Fibroblast of skin of left biceps (primary cell): ENCODE measurements around the gene NCOA1.
"Not testable (repeated sequence)": the region's sequence is repeated elsewhere in the genome, so short reads cannot be mapped to it uniquely, and the experiment has no call there.

Source experiments
- DNase-seq, 2 experiments: peaks; one replicate each; pipeline ENCODE4 v3.0.0-alpha.2; 2013; ENCODE audit warnings: low read depth in 2 of 2

NCOA1 gene

DNA sequence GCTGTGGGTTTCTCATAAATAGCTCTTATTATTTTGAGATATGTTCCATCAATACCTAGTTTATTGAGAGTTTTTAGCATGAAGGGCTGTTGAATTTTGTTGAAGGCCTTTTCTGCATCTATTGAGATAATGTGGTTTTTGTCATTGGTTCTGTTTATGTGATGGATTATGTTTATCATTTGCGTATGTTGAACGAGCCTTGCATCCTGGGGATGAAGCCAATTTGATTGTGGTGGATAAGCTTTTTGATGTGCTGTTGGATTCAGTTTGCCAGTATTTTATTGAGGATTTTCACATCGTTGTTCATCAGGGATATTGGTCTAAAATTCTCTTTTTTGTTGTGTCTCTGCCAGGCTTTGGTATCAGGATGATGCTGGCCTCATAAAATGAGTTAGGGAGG lies 42.5 kb downstream of the NCOA1 start:
- DNase-seq = not testable (repeated sequence)

DNA sequence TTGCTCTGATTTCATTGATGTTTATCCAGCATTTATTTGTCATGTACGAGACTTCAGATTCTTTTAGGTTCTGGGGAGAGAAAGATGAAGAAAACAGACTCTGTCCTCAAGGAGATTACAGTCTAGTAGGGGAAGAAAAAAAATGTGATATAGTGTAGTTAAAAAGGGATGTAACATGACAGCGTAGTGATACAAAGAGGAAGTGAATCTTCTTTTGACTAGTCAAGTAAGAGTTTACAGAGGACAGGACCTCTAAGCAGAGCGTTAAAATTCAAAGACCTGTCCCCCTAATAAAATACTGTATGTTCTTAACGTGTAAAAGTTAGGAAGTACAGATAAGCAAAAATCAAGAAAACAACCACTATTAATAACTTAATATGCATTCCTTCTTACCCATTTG lies 47.7 kb downstream of the NCOA1 start:
- no peak for DNase-seq

DNA sequence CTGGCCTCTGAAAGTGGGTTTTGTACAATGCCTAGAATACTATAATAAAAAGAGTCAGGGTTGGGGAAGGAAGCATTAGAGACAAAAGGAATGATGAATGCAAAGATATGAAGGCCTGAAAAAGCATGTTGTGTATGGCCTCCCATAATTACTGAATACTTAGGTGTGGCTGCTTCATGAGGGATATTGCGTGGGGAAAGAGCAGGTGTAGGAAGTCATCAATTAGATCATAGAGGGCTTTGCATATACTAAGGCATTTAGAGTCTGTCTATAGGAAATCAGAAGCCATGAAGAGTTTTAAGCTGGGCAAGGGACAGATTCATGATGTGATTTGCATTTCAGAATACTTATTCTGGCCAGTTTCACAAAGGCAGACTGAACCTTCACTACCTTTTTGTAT lies 48.2 kb downstream of the NCOA1 start:
- DNase-seq = no peak

DNA sequence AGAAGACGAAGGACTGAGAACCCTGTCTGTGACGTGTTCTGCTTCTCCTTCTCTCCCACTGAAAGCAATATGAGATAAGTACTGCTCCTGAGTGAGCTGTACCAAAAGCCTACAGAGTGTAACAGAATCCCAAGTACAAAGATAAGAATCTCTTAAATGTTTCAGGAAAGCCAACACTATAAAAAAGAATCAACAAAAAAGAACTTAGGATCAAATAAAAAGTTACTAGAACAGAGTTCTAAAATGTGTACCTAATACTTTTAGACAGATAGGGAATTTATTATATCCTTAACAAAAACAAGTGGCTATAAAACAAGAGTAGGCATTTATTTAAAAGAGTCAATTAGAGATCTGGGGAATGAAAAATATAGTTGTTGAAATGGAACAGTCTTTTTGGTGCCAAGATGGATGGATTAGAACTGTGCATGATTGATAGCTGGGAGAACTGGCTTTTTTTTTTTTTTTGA lies 49.0 kb downstream of the NCOA1 start:
- DNase-seq = no peak

DNA sequence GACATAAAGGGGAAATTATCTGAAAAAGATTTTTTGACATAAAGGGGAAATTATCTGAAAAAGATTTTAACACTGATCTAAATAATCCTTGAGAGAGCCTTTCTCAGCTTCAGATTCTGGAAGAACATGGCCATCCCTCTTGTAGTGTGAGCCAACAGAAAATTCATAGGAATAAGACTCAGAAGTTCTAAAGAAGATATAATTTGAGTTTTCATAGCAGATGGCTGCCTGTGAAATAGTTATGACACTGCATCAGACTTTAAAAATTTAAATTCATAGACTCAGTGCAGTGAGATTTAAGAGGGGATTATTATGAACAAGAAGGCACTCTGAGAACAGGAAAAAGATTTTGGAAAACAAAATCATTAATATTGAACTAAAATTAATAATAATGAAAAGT lies 50.6 kb downstream of the NCOA1 start:
- DNase-seq = no peak

DNA sequence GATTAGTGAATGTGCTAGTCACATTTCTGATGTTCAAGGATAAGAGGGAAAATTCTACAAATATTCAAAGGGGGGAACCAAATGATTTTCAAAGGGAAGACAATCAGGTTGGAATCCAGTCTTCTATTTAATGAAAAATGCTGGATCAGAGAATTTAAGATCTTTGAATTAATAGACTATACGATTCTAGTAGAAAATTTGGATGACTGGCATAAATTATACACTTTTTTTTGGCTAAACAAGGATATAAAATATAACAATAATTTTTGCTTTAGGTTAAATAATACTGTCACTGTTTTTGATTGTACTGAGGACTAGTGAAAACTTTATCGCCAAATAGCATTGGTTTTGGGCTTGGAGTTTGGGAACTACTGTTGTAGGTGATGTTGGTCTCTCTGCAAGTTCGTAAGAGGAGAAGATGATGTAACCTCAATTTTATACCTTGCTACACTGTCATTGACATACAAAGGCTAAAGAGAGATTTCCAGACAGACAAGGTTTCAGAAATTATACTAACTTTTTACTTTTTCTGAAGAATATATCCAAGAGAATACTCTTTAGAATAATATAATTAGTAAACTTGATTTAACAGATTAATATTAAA lies 51.3 kb downstream of the NCOA1 start:
- no peak for DNase-seq

DNA sequence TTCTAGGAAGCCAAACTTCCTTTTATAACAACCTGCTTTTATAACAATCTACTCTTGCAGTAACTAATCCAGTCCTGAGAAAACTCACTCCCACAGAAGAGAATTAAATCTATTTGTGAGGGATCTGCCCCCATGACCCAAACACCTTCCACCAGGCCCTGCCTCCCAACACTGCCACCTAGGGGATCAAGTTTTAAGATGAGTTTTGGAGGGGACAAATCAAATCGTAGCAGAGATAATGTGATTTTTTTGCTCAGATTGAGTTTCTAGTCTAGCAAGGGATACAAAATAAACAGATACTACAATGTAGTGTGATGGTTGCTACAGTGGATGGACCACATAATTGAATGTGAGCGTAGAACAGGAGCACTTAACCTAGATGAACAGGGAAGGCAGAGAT lies 52.2 kb downstream of the NCOA1 start:
- no peak for DNase-seq

DNA sequence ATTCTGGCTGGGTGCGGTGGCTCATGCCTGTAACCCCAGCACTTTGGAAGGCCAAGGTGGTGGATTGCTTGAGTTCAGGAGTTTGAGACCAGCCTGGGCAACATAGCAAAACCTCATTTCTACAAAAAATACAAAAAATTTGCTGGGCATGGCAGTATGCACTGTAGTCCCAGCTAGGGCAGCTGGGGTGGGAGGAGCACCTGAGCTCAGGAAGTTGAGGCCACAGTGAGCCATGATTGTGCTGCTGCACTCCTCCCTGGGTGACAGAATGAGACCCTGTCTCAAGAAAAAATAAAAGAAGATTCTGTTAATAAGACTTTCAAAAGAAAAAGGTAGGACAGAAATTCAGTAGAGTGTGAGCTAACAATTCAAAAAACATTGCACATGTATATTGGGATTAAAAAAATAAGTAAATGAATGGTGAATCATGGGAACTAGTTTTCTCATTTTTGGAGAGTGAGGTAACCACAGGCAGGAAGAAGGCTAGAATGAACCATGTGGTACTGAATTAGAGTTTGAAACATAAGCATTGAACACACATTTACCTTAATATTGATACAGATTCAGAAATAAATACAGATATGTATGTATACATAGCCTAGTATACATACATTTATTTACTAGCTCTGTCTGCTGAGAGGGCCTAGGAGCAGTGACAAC lies 53.5 kb downstream of the NCOA1 start:
- no peak for DNase-seq

DNA sequence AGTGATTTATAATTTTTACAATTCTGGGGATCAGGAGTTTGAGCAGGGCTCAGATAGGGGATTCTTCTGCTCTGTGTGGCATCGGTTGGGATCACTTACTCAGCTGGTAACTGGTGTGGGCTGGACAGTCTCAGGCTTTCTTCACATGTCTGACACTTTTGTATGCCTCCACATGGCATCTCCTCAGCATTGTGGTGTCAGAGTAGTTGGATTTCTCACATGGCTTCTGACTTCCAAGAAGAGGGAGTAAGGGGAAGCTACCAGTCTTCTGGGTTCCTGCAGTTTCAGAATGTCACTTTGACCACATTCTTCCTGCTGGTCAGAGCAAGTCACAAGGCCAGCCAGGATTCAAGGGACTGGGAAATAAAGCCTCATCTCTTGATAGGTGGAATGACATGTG lies 55.6 kb downstream of the NCOA1 start:
- DNase-seq = no peak

DNA sequence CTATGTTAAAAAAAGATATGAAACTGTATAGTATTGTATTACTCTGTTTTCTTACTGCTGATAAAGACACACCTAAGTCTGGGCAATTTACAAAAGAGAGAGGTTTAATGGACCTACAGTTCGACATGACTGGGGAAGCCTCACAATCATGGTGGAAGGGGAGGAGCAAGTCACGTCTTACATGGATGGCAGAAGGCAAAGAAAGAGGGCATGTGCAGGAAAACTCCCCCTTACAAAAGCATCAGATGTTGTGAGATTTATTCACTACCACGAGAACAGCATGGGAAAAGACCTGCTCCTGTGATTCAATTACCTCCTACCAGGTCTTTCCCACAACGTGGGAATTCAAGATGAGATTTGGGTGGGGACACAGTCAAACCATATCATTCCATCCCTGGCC lies 57.0 kb downstream of the NCOA1 start:
- no peak for DNase-seq

DNA sequence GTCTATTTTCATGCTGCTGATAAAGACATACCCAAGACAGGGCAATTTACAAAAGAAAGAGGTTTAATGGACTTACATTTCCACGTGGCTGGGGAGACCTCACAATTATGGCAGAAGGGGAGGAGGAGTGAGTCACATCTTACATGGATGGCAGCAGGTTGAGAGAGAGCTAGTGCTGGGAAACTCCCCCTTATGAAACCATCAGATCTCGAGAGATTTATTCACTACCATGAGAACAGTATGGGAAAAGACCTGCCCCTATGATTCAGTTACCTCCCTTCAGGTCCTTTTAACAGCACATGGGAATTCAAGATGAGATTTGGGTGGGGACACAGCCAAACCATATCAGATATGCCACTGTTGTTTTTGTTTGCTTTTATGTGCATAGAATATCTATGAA lies 59.2 kb downstream of the NCOA1 start:
- not testable (repeated sequence) for DNase-seq

DNA sequence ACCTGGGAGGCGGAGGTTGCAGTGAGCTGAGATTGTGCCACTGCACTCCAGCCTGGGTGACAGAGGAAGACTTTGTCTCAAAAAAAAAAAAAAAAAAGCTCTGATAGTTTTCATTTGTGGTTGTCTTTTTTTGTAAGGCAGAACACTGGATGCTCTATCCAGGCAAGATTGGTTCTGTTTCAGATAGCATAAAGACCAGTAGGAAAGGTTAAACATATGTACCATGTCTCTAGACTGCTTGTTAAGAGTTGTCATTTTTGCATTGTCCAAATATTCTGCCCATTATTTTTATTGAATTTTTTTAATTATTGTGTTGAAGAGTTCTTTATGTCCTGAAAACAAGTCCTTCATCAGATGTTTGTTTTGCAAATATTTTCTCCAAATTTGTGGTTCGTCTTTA lies 60.0 kb downstream of the NCOA1 start:
- no peak for DNase-seq

DNA sequence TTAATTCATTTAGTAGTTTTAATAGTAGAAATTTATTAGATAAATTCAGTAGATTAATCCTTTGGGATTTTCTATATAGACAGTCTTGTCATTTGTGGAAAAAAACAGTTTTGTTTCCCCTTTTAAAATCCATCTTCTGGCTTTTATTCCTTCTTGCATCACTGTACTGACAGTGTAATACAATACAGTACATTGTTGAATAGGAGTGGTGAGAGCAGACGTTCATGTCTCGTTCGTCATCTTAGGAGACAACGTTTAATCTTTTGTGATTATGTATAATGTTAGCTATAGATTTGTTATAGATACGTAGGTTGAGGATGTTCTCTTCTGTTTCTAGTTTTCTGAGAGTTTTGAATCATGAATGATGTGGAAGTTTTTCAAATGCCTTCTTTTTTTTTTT lies 61.8 kb downstream of the NCOA1 start:
- no peak for DNase-seq

DNA sequence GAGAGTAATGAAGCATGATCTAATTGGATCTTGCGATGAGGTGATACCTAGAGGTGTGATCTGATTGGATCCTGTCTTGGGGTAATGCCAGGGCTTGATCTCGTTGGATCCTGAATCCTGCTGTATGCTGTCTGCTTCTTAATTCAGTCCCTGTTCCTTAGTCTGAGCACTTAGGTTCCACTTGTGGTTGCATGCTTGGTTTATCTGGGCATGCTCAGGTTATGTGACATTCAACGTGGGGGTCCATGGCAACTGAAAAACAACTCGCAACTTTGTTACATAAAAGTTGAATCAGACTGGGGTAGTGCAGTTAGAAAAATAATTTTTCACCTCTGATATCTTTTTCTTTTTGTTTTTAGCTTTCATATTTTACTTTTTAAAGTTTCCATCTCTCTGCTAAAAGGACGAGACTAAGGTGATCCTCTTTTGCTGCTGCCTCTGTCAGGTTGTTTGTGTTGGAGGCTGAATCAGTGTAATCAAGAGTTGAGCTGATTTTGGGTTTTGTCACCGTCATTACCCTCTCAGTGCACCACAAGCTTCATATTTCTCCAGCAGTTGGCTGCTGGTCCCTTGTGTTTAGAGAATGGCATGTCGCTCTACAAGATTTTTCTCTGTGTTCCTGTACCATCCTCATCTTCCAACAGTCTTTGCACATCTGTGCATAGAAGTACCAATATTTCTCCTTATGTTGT lies 67.9 kb downstream of the NCOA1 start:
- DNase-seq = no peak

DNA sequence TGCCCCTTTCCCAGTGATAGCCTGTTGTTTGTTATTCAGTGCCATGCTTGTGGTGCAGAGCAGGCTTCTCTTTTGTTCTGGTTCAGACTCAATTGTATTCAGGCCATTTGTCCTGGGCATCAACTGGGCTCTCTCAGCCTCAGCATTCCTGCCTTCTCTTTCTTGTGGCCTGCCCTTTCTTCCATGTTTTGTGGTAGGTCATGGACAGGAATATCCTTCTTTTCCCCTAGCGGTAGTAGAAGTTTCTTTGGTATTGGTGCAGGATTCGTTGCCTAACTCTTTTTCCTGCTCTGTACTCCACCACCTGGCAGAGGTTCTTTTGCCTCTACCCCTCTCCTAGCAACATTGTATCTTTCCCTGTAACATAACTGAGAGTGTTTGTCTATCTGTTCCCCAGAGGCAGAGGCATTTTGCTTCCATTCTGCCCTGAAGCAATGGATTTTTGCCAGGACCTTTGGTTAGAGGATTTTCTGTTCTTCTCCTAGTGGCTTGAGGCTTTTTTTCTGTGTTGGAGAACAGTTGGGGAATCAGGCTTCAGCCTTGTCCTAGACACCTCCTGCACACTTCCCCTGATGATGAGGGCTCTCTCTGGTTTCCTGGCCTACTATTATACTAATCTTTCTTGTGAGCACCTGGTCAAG lies 68.5 kb downstream of the NCOA1 start:
- DNase-seq = no peak

DNA sequence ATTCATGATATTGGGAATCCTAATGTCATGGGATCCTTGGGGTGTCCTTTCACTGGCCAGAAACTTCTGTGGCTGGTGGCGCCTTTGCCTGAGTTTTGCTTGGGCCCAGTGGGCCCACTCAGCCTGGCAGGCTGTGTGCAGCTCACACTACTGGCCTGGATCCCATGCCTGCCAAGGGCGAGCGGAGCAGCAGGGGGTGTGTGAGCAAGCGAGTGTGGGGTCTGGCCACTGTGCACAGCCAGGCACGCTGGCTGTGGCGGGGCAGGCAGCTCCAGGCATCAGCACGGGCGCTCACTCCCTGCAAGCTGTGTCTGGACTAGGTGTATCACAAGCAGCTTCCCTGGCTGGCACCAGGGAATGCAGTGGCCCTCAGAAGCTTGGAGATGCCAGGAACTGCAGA lies 74.5 kb downstream of the NCOA1 start:
- DNase-seq = no peak

DNA sequence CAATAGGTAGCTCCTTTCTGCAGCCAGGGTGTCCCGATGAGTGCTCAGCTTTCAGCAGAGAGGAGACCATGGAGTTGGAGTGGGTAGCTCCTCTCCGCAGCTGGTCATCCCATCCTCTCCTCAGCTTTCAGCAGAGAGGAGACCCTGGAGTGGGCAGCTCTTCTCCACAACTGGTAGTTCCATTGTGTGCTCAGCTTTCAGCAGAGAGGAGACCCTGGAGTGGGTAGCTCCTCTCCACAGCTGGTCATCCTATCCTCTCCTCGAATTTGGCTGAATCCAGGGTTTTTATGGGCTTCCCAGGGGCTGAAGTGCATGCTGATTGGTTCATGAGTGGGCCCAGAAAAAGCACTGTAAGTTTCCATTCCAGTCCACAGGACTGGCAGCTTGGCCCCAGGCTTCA lies 75.2 kb downstream of the NCOA1 start:
- DNase-seq = no peak

DNA sequence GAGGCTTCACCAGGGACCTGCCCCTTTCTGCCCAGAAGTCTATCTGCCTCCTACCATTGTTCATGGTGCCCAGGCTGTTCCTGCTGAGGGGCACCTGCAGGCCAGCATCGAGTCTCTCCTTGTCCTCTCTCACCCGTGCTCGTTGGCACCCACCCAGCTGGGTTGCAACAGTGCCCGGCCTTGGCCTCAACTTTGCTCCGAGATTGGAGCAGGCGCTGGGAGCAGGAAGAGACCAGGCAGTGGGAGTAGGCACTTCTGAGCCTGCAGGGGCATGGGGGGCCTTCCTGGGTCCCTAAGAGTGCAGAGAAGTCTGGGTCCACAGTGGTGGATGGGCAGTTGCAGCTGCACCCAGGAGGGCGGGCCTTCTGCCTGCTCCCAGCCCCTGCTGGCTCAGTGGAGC lies 75.6 kb downstream of the NCOA1 start:
- DNase-seq = no peak

DNA sequence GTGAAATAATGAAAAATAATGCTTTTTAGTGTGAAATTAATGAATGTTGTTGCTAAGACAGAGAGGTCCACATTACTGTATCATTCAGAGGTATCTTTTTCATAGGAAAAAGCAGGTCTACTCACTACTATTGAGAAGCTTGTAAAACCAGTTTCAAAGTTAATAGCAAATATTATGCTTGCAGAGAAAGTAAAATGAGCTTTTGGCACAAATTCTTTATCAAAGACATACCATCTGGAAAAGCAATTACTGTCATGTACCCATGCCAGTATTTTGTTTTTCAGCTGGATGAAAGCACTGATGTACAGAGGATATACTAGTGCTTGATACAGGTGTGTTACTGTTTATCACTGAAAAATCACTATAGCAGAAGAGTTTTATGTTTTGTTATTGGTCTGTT lies 77.5 kb downstream of the NCOA1 start:
- no peak for DNase-seq

DNA sequence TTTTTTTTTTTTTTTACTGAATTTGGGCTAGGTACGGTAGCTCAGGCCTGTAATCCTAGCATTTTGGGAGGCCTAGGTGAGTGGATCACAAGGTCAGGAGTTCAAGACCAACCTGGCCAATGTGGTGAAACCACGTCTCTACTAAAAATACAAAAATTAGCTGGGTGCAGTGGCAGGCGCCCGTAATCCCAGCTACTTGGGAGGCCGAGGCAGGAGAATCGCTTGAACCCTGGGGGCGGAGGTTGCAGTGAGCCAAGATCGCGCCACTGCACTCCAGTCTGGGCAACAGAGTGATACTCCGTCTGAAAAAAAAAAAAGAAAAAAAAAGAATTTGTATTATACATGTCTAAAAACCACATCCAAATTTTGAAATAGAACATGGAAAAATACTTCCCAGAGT lies 78.5 kb downstream of the NCOA1 start:
- not testable (repeated sequence) for DNase-seq

DNA sequence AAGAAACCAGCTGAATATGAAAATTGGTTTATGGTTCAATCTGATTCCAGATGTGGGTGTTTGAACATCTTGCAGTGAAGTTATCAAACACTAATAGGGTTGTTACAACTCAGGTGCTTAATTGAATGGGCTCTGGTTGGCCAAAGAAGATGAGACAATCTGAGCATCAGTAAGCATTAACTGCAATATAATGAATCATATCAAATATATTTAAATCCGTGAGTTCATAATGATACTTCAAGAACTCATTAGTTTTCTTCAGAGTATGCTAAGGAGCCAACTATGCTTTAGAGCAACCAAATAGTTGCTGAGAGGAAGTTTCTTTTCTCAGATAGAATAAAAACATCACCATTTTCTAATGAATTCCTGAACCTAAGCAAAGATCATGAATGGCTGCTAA lies 79.2 kb downstream of the NCOA1 start:
- no peak for DNase-seq

DNA sequence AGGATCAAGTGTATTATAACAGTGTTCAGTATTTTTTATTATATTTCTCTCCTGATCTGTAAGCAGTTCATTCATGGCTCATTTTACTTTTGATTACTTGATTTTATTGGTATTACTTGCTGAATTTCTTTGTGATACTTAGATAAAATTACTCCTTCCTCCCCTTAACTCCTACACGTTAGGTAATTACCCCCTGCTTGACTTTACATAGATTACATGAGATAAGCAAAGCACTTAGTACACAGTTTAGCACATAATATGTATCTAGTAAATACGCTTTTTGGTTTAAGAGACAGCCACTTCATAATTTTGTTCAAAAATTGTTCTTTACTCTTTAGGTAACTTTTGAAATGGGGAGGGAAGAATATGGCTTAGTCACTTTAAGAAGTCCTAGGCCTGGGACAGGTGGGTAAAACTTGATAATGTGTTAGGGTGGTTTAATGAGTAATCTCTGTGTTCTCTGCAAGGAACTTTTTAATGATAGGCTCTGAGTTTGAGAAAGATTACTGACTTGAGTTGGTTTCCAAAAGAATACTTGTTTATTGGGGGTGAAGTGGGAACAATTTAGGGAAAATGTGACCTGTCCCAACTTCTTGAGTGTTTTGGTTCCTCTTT lies 80.9 kb downstream of the NCOA1 start:
- no peak for DNase-seq
